ENCODE data around the gene PHACTR2.

DNA sequence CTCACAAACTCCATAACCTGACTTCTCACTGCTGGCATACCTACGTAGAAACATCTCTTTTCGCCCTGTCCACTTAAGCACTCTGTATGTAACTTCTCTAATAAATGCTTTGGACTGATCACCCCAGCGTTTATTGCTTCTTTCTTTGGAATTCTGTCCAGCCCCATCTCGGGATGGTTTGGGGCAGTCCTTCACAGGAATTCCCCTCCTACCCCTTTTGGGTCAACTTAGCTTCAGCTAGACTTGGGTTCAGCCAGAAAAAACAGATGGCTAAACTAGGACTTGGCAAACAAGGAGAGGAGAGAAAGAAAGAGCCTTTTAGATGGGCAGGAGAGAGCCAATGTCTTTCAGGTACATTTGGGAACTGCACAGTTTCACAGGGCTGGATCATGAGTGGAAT, 161.4 kb downstream of the PHACTR2 start:
- no peak for TF ChIP-seq POLR2A (IDR thresholded peaks at IDR 0.05)
- TF ChIP-seq, protein P1, sequence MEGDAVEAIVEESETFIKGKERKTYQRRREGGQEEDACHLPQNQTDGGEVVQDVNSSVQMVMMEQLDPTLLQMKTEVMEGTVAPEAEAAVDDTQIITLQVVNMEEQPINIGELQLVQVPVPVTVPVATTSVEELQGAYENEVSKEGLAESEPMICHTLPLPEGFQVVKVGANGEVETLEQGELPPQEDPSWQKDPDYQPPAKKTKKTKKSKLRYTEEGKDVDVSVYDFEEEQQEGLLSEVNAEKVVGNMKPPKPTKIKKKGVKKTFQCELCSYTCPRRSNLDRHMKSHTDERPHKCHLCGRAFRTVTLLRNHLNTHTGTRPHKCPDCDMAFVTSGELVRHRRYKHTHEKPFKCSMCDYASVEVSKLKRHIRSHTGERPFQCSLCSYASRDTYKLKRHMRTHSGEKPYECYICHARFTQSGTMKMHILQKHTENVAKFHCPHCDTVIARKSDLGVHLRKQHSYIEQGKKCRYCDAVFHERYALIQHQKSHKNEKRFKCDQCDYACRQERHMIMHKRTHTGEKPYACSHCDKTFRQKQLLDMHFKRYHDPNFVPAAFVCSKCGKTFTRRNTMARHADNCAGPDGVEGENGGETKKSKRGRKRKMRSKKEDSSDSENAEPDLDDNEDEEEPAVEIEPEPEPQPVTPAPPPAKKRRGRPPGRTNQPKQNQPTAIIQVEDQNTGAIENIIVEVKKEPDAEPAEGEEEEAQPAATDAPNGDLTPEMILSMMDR (IDR thresholded peaks at IDR 0.05), result no peak
- TF ChIP-seq POLR2AphosphoS5 (IDR thresholded peaks at IDR 0.05), result no peak
- TF ChIP-seq EP300 (IDR thresholded peaks at IDR 0.05), result no peak

Measured in upper lobe of left lung (tissue), 4 donors.